Effector memory CD8-positive, alpha-beta T cell (primary cell): Measurements from ENCODE around the gene LRRC27.
"Not testable (repeated sequence)": the region's sequence is repeated elsewhere in the genome, so short reads cannot be mapped to it uniquely, and the experiment has no call there.

Source experiments
- ATAC-seq: fragments of 150-1000 bp; cut with Tn5 transposase; replicated peaks from 2 replicates; pipeline ENCODE4 v1.10.0; 2021; ENCODE audit warnings: mild to moderate bottlenecking, moderate library complexity
- DNase-seq, 3 experiments: peaks; one replicate each; pipeline ENCODE4 v3.0.0; 2021
- H3K27ac Mint-ChIP-seq, 2 donors: one replicate each; pipeline ENCODE4 v1.8.0; 2022; ENCODE audit warnings: mild to moderate bottlenecking in 2 of 2, mixed read lengths in 2 of 2, moderate library complexity in 2 of 2
- H3K27me3 Mint-ChIP-seq, 2 donors: one replicate each; pipeline ENCODE4 v1.8.0; 2022; ENCODE audit warnings: mixed read lengths in 2 of 2
- H3K36me3 Mint-ChIP-seq: one replicate; pipeline ENCODE4 v1.8.0; 2022; ENCODE audit warnings: mild to moderate bottlenecking, moderate library complexity, mixed read lengths; ENCODE audit not compliant: insufficient read depth
- H3K4me1 Mint-ChIP-seq, 2 donors: one replicate each; pipeline ENCODE4 v1.8.0; 2022; ENCODE audit warnings: low read depth in 2 of 2, mixed read lengths in 2 of 2
- H3K4me3 Mint-ChIP-seq, 2 donors: one replicate each; pipeline ENCODE4 v1.8.0; 2022; ENCODE audit warnings: mild to moderate bottlenecking in 2 of 2, mixed read lengths in 2 of 2, moderate library complexity in 2 of 2
- H3K9me3 Mint-ChIP-seq, 2 donors: one replicate each; pipeline ENCODE4 v1.8.0; 2022; ENCODE audit warnings: mixed read lengths in 2 of 2

LRRC27 gene

DNA sequence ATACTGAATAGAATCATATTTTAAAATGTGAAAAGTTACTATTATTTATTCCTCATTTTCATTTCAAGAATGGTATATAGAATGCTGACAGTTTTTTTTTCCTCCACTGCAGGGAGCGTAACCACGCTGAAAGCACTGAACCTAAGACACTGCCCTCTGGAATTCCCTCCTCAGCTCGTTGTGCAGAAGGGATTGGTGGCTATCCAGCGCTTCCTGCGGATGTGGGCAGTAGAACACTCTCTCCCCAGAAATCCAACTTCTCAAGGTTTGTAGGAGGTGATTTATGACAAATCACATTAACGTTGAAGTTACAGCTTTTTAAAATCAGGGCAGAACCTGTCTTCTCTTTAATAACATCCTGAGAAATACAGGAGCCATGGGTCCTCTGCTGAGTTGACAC lies 12.4 kb downstream of the LRRC27 start:
- DNase-seq (no peak), ATAC-seq (no peak)
- Mint-ChIP-seq H3K36me3 (peaks cover 2% of the 10 kb centered on the region), H3K27me3 (no peaks in the 10 kb centered on the region), H3K4me3 (no peak overlapping the region), H3K9me3 (no peaks in the 10 kb centered on the region), H3K4me1 (peaks cover 0 to 3% of the 10 kb centered on the region in 2 donors), H3K27ac (no peak overlapping the region)

DNA sequence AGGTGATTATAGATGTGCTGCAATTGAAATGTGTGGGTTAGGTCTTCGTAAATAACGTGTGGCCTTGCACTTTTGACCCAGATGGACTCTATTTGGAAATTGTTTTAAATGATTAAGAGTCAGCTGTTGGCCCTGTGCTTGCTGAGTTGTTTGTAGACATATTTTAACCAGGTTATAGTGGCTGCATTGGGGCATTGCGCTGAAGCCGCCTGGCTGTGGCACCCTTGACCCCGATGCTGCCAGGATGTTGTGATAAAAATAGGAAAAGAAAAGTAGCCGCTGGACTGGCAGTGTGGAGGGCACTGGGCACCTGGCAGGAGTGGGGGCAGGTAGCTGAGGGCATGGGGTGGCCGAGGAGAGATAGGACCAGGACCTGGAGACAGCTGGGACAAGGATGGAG lies 13.4 kb downstream of the LRRC27 start:
- Mint-ChIP-seq H3K4me1 (peaks cover 0 to 3% of the 10 kb centered on the region in 2 donors), H3K27me3 (no peaks in the 10 kb centered on the region), H3K36me3 (peaks cover 2% of the 10 kb centered on the region), H3K27ac (peak overlapping the region in 1 of 2 donors; percentile 75), H3K9me3 (no peaks in the 10 kb centered on the region), H3K4me3 (no peak overlapping the region)
- DNase-seq (no peak), ATAC-seq (no peak)

DNA sequence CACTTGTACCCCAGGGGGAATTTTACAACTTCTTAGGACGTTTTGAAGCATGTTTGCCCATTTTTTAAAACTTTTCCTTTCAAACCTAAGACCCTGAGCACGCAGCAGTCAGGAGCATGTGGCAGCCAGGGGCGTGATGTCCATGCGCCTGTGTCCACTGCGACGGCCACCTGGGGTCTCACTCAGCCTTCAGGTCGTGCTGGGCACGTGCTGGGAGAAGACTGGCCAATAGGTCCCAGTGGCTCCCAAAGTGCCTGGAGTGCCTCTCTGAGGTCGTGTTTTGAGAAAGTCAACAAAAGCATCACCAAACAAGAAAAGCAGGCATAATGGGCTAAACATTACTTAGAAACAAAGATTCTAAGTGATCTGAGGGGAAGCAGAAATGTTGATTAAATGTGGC lies 14.8 kb downstream of the LRRC27 start:
- H3K27ac Mint-ChIP-seq = peak overlapping the region in 1 of 2 donors; percentile 49
- H3K4me1 Mint-ChIP-seq = peaks cover 0 to 3% of the 10 kb centered on the region in 2 donors
- H3K36me3 Mint-ChIP-seq = peaks cover 2% of the 10 kb centered on the region
- H3K4me3 Mint-ChIP-seq = no peak overlapping the region
- ATAC-seq (no peak), DNase-seq (no peak)
- no peaks in the 10 kb centered on the region for H3K27me3 Mint-ChIP-seq
- no peaks in the 10 kb centered on the region for H3K9me3 Mint-ChIP-seq

DNA sequence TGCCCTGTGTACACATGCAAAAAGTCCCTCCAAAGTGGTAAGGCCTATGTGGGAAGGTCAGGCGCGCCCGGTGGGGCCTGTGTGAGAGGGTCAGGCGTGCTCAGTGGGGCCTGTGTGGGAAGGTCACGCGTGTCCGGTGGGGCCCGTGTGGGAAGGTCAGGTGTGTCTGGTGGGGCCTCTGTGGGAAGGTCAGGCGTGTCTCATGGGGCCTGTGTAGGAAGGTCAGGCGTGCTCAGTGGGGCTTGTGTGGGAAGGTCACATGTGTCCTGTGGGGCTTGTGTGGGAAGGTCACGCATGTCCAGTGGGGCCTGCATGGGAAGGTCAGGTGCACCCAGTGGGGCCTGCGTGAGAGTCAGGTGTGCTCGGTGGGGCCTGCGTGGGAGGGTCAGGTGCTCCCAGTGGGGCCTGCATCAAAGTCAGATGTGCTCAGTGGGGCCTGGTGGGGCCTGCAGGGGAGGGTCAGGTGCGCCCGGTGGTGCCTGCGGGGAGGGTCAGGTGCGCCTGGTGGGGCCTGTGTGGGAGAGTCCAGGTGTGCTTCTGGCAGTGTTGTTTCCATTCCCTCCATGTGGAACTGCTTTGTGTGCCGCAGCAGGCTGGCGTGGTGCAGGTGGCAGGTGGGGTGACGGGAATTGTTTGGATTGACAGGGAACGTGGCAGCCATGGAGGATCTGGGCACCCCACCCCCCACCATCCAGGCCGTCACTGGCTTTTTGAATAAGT lies 15.4 kb downstream of the LRRC27 start:
- H3K27me3 Mint-ChIP-seq = no peaks in the 10 kb centered on the region
- peaks cover 0 to 3% of the 10 kb centered on the region in 2 donors for H3K4me1 Mint-ChIP-seq
- peaks cover 2% of the 10 kb centered on the region for H3K36me3 Mint-ChIP-seq
- peak overlapping the region in 1 of 2 donors; percentile 49 for H3K27ac Mint-ChIP-seq
- no peak for ATAC-seq
- no peak for DNase-seq
- H3K4me3 Mint-ChIP-seq = no peak overlapping the region
- H3K9me3 Mint-ChIP-seq = no peaks in the 10 kb centered on the region

DNA sequence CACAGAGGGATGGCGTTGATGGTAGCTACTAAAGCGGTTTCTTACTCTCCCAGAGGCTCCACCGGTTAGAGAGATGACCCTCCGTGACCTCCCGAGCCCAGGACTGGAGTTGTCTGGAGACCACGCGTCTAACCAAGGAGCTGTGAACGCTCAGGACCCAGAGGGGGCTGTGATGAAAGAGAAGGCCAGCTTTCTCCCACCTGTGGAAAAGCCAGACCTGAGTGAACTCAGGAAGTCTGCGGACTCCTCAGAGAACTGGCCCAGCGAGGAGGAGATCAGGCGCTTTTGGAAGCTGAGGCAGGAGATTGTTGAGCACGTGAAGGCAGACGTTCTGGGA lies 15.9 kb downstream of the LRRC27 start:
- DNase-seq (no peak), ATAC-seq (no peak)
- Mint-ChIP-seq H3K27ac (no peak overlapping the region), H3K4me1 (peaks cover 2 to 3% of the 10 kb centered on the region in 2 donors), H3K27me3 (no peaks in the 10 kb centered on the region), H3K4me3 (no peak overlapping the region), H3K36me3 (peaks cover 2% of the 10 kb centered on the region), H3K9me3 (no peaks in the 10 kb centered on the region)

DNA sequence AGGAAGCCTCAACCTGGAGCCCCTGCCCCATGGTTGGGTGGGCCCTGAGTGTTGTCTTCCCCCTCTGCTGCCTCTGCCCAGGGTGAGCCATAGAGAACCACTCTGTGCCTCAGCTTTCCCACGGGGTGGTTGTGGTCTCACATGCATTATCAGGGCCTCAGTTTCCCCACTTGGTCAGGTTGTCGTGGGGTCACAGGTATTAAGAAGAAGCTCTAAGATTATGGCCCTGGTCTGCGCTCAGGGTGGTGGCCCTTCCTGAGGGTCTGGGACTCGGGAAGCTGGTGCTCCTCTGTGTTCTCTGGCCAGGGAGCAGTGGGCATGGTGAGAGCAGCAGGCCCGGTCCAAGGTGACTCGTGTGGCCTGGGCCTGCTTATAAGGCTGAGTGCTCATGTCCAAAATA lies 17.8 kb downstream of the LRRC27 start:
- Mint-ChIP-seq H3K4me3 (no peak overlapping the region), H3K4me1 (peaks cover 2 to 3% of the 10 kb centered on the region in 2 donors), H3K27me3 (no peaks in the 10 kb centered on the region), H3K27ac (no peak overlapping the region), H3K9me3 (no peaks in the 10 kb centered on the region), H3K36me3 (peaks cover 2% of the 10 kb centered on the region)
- DNase-seq = no peak
- no peak for ATAC-seq

DNA sequence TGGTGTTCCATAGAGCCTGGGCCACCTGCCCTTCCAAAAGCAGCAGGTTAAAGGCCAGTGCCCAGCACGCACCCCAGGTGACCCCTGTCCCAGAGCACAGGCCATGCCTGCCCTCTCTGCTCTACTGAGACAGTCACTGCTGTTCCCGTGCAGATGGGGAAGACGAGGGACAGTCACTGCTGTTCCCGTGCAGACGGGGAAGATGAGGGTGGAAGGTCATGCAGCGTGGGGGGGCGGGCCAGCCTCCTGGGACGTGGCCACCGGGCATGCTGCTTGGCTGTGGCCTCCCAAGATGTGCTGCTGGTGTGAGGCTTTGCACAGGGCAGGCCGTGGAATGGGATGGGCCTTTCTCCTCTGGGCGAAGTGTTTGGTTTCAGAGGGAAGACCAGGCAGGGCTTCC lies 18.4 kb downstream of the LRRC27 start:
- ATAC-seq (no peak), DNase-seq (no peak)
- no peak overlapping the region for H3K27ac Mint-ChIP-seq
- peaks cover 2 to 3% of the 10 kb centered on the region in 2 donors for H3K4me1 Mint-ChIP-seq
- peaks cover 2% of the 10 kb centered on the region for H3K36me3 Mint-ChIP-seq
- H3K27me3 Mint-ChIP-seq = no peaks in the 10 kb centered on the region
- H3K9me3 Mint-ChIP-seq = no peaks in the 10 kb centered on the region
- H3K4me3 Mint-ChIP-seq = no peak overlapping the region

DNA sequence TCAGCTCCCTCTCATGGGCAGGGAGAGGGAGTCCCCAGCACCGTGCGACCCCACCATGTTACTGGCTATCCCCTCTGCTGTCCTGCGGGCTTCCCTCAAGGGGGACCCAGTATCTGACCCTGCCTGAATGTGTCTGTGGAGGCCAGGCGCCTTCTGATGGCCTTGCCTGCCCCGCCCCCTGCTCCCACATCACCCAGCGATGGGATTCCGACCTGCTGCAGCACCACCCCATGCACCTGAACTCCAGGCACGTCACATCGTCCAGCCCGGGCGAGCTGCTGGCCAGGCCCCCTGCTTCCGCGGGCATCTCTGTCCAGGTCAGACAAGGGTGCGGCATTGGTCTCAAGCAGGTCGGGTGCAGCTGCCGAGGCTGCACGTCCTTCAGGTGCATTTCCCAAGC lies 19.0 kb downstream of the LRRC27 start:
- no peak overlapping the region for H3K27ac Mint-ChIP-seq
- DNase-seq (no peak), ATAC-seq (no peak)
- H3K4me3 Mint-ChIP-seq = no peak overlapping the region
- H3K27me3 Mint-ChIP-seq = no peaks in the 10 kb centered on the region
- H3K9me3 Mint-ChIP-seq = no peaks in the 10 kb centered on the region
- peaks cover 2 to 3% of the 10 kb centered on the region in 2 donors for H3K4me1 Mint-ChIP-seq
- H3K36me3 Mint-ChIP-seq = peaks cover 2% of the 10 kb centered on the region

DNA sequence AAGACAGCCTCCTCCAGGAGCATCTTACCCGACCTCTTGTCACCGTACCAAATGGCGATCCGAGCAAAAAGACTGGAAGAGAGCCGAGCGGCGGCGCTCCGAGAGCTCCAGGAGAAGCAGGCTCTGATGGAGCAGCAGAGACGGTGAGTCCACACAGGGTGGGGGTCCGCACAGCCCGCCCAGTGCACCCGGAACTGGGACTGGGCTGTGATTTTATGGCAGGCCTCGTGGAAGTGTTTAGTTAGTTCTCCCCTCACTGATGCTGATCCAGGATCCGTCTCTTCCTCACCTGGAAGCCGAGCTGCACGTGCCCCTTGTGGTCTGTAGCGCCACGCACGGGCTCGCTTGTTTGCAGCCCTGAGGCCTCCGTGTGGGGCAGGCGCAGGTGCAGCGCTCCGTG lies 19.6 kb downstream of the LRRC27 start:
- DNase-seq = no peak
- Mint-ChIP-seq H3K36me3 (peaks cover 2% of the 10 kb centered on the region), H3K9me3 (no peaks in the 10 kb centered on the region), H3K4me1 (peaks cover 2 to 3% of the 10 kb centered on the region in 2 donors), H3K4me3 (no peak overlapping the region), H3K27me3 (no peaks in the 10 kb centered on the region), H3K27ac (no peak overlapping the region)
- ATAC-seq = no peak

DNA sequence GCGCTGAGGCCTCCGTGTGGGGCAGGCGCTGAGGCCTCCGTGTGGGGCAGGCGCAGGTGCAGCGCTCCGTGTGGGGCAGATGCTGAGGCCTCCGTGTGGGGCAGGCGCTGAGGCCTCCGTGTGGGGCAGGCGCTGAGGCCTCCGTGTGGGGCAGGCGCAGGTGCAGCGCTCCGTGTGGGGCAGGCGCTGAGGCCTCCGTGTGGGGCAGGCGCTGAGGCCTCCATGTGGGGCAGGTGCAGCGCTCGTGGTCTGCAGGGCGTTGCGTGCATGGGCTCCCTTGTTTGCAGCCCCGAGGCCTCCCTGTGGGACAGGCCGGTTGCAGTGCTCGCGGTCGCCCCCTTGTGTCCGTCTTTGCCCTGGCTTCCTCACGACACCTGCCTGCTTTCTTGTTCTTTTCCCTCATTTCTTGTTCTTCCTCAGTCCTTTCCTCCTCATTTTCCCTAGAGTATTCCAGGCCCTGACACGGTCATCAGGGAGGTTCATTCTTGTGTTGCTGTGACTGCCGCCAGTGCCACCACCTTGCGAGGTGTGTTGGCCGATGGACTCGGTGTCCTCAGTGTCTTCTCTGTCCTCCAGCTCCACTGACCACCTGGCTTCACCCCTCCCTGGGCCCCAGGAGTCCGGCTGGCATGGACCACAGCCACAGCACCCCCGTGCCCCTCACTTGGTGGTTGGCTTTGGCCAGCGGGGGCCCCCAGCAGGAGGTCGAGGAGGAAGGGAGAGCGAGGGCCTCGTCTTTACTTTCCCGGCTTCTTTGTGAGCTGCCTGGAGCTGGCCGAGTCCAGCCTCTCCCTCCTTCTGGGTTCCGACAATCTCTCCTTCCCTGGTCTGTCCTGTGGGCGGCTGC lies 20.7 kb downstream of the LRRC27 start:
- H3K9me3 Mint-ChIP-seq, H3K27me3 Mint-ChIP-seq, H3K36me3 Mint-ChIP-seq, H3K4me1 Mint-ChIP-seq, H3K4me3 Mint-ChIP-seq: not testable (repeated sequence)
- H3K27ac Mint-ChIP-seq = peak overlapping the region in 1 of 2 donors; percentile 61
- peak; percentile 75 for ATAC-seq
- peak; percentile 70 to 75 (median 71) for DNase-seq

DNA sequence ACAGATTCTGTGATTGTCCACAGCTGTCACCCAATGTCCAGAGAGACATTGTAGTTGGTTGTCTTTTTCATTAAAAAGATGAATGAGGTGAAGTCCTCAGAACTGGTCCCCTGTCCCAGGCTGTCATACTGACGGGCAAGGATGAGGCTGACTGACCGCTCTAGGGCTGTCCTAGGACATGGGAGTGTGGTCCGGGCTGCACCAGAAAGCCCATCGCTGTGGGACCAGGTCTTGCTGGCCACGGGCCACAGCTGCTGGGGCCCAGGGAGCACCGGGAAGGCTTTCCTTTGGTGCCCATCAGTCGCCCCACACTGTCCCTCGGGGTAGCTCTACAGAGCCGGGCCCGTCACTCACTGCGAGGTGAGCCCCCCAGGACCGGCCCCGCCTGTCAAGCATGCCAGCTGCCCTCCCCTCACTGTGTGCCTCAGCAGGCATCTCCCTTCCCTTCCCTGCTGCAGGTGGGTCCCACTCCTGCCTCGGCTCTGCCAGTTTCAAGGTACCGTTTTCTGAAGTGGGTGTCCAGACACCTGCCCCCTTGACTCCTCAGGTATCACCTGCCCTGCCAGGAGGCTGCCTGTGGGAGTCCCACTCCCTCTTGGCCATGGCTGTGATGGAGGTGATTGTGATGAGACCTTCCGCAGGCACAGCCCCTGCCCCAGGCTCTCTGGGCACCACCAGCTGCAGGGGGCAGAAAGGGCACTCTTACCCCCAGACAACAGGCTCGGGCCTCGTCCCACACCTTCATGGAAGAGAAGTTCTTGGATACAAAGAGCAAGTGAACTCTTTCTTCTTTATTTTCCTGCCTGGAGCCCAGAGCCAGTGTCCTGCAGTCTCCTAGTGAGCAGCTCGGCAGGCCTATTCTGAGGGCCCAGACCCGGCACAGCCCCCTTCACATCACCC lies 21.7 kb downstream of the LRRC27 start:
- DNase-seq (no peak), ATAC-seq (no peak)
- Mint-ChIP-seq H3K4me1 (peaks cover 0 to 2% of the 10 kb centered on the region in 2 donors), H3K27ac (peak overlapping the region in 1 of 2 donors; percentile 61), H3K27me3 (no peaks in the 10 kb centered on the region), H3K4me3 (no peak overlapping the region), H3K36me3 (peaks cover under 1% of the 10 kb centered on the region), H3K9me3 (no peaks in the 10 kb centered on the region)

DNA sequence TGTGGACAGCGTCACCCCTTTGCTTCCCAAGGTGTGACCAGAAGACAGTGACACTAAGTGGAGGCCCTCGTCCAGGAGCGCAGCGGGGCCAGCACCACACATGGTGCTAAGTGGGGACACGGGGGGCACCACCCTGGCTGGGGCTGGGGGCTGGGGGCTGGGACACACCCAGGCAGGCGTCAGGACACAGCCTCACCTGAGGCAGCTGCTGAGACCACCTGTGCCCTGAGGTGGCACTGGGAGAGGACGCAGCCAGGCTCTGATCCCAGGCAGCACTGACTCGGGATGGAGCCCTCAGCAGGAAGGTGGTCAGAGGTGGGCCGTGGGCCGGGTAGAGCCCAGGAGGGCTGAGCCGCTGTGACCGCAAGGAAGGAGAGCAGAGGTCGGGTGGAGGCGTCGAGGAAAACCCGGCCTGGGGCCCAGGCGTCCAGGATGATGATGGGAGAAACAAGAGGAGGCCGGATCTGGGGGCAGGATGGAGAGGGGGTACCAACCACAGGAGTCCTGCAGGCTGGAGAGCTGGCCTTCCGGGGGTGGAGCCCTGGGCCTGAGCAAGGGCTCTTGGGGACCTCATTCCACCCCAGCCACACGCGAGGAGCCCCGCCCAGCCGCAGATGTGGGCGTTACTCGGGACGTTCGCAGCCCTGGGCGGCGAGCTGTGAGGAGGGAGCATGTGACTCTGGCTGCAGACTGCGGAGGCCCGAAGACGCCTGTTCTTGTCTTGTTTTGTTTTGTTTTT lies 22.5 kb downstream of the LRRC27 start:
- Mint-ChIP-seq H3K4me3 (no peak overlapping the region), H3K36me3 (no peaks in the 10 kb centered on the region), H3K4me1 (peaks cover 0 to 2% of the 10 kb centered on the region in 2 donors), H3K9me3 (no peaks in the 10 kb centered on the region), H3K27me3 (no peaks in the 10 kb centered on the region), H3K27ac (no peak overlapping the region)
- no peak for ATAC-seq
- DNase-seq = no peak

DNA sequence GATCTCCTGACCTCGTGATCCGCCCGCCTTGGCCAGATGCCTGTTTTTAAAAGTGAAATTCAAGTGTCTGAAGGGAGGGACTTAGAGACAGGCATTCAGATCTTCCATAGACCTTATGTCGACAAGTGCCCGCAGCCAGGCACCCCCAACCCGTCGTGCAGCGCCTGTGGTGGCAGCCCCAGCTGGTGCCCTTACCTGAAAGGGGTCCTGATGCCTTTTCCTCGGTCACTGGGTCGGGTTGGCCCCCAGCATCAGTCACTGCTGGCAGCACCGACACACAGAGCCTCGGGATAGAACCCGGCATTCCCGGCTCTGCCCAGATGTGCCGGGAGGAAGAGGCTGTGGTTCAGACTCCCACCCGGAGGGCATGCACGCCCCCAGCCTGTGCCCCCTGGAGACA lies 23.3 kb downstream of the LRRC27 start:
- no peak for ATAC-seq

More for the DNA sequence above, 23.3 kb downstream of the LRRC27 start:
- Mint-ChIP-seq H3K27ac (peak overlapping the region in 1 of 2 donors; percentile 46), H3K36me3 (no peaks in the 10 kb centered on the region), H3K4me1 (peaks cover 0 to 2% of the 10 kb centered on the region in 2 donors), H3K9me3 (no peaks in the 10 kb centered on the region), H3K4me3 (no peak overlapping the region), H3K27me3 (no peaks in the 10 kb centered on the region)
- no peak for DNase-seq
